ENCODE data around the gene SNF8.

DNA sequence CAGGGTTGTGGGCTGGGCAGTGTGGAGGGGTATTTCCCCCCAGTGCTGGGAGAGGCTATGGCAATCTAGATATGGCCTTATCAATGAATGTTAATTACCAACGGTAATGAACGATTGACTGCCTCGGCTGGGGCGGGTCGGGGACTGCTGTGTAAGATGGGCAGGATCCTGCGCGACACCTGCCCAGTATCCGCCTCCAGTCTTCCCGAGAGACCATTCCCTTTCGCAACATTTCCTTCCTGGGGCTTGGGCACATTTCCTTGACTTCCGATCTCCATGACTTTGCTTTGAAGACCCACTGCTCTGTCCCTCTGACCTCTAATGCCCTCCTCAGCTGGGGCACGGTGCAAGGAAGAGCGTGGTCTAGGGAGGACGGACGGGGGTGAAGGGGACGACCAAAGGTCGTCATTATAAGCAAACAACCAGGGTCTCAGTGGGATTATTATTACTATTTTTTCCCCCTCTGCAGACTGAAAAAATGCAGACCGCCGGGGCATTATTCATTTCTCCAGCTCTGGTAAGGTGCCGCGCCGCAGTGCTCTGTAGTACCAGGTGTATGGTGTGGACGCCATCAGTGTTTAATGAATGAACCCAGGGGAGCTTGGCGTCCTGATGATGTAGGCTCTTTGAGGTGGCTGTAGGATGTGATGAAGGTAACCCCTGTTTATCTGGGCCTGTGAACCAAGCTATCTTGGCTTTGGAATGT is 51.5 kb downstream of the SNF8 start:
- TF ChIP-seq POLR2AphosphoS5 (IDR thresholded peaks at IDR 0.05) = no peak
- TF ChIP-seq, protein P1, sequence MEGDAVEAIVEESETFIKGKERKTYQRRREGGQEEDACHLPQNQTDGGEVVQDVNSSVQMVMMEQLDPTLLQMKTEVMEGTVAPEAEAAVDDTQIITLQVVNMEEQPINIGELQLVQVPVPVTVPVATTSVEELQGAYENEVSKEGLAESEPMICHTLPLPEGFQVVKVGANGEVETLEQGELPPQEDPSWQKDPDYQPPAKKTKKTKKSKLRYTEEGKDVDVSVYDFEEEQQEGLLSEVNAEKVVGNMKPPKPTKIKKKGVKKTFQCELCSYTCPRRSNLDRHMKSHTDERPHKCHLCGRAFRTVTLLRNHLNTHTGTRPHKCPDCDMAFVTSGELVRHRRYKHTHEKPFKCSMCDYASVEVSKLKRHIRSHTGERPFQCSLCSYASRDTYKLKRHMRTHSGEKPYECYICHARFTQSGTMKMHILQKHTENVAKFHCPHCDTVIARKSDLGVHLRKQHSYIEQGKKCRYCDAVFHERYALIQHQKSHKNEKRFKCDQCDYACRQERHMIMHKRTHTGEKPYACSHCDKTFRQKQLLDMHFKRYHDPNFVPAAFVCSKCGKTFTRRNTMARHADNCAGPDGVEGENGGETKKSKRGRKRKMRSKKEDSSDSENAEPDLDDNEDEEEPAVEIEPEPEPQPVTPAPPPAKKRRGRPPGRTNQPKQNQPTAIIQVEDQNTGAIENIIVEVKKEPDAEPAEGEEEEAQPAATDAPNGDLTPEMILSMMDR (IDR thresholded peaks at IDR 0.05) = no peak

Measured in suprapubic skin (tissue), 3 donors.